22Rv1 (cell line): ENCODE data around the gene LDAF1.

ENCODE experiments used
- ZFX ChIP-seq: fragments of 450-650 bp; IDR thresholded peaks from 2 replicates; pipeline ENCODE4 v1.6.1; 2017; ENCODE audit warnings: antibody characterized with exemption, borderline replicate concordance
- TF ChIP-seq, protein P1 (sequence below): fragments of 450-650 bp; IDR thresholded peaks from 2 replicates; pipeline ENCODE4 v1.5.1; 2017; ENCODE audit warnings: mild to moderate bottlenecking

DNA sequence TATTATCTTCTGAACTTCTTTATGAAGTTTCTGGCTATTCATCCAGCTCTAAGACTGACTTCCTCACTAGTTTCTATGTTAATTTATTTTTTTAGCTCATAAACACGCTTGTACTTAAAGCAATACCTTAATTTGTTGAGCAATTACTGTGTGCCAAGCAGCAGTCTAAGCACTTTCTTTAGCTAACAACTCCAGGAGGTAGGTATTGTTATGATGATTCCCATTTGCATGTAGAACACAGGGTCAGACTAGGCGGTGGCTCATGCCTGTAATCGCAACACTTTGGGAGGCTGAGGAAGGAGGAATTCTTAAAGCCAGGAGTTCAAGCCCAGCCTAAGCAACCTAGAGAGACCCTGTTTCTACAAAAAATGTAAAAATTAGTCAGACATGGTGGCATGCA, 27.7 kb upstream of the LDAF1 start:
- TF ChIP-seq, protein P1, sequence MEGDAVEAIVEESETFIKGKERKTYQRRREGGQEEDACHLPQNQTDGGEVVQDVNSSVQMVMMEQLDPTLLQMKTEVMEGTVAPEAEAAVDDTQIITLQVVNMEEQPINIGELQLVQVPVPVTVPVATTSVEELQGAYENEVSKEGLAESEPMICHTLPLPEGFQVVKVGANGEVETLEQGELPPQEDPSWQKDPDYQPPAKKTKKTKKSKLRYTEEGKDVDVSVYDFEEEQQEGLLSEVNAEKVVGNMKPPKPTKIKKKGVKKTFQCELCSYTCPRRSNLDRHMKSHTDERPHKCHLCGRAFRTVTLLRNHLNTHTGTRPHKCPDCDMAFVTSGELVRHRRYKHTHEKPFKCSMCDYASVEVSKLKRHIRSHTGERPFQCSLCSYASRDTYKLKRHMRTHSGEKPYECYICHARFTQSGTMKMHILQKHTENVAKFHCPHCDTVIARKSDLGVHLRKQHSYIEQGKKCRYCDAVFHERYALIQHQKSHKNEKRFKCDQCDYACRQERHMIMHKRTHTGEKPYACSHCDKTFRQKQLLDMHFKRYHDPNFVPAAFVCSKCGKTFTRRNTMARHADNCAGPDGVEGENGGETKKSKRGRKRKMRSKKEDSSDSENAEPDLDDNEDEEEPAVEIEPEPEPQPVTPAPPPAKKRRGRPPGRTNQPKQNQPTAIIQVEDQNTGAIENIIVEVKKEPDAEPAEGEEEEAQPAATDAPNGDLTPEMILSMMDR: no peak
- no peak for TF ChIP-seq ZFX
